Ectodermal cell (in vitro differentiated cells): Measurements from ENCODE around the gene FAM107A. TPM values are rescaled to one million over a fixed set of nuclear protein-coding genes. Genes with fewer than 3 reads are reported as not detected.

Experiments used
- H3K27ac ChIP-seq: 2 replicates; pipeline ENCODE4 v1.7.0; 2013; ENCODE audit warnings: mild to moderate bottlenecking, low read depth, low read length; ENCODE audit not compliant: insufficient read depth, poor library complexity, severe bottlenecking
- H3K27me3 ChIP-seq: 2 replicates; pipeline ENCODE4 v1.7.0; 2013; ENCODE audit warnings: mild to moderate bottlenecking, low read length; ENCODE audit not compliant: insufficient read depth, control insufficient read depth, poor library complexity, severe bottlenecking
- H3K36me3 ChIP-seq: one replicate; pipeline ENCODE4 v1.7.0; 2013; ENCODE audit warnings: low read length; ENCODE audit not compliant: control insufficient read depth, insufficient read depth
- H3K4me1 ChIP-seq: one replicate; pipeline ENCODE4 v1.7.0; 2013; ENCODE audit warnings: low read length; ENCODE audit not compliant: control insufficient read depth, insufficient read depth
- H3K4me3 ChIP-seq: 2 replicates; pipeline ENCODE4 v1.7.0; 2013; ENCODE audit warnings: low read depth, low read length, control low read depth; ENCODE audit not compliant: insufficient read depth
- H3K9me3 ChIP-seq: 2 replicates; pipeline ENCODE4 v1.7.0; 2013; ENCODE audit warnings: mild to moderate bottlenecking, low read length, moderate library complexity; ENCODE audit not compliant: control insufficient read depth
- WGBS, 2 experiments: methylation state at CpG; one replicate each; pipeline ENCODE4 v1.1.7; 2013; ENCODE audit warnings: missing lambda C conversion rate in 2 of 2; 5-methylcytosine and 5-hydroxymethylcytosine counted together
- polyA plus RNA-seq, 4 experiments: library from polyadenylated mRNA; stranded (reverse); fragments of 50-300 nt; gene quantifications; one replicate each; pipeline ENCODE4 v1.2.3, GENCODE V29; 2013

Gene FAM107A, protein sequence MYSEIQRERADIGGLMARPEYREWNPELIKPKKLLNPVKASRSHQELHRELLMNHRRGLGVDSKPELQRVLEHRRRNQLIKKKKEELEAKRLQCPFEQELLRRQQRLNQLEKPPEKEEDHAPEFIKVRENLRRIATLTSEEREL
- polyA plus RNA-seq (2013, experiment 1 of 4) = 2.3 TPM
- polyA plus RNA-seq (2013, experiment 2 of 4) = 2.2 TPM
- polyA plus RNA-seq (2013, experiment 3 of 4) = 2.2 TPM
- 3.1 TPM for polyA plus RNA-seq (2013, experiment 4 of 4)

DNA sequence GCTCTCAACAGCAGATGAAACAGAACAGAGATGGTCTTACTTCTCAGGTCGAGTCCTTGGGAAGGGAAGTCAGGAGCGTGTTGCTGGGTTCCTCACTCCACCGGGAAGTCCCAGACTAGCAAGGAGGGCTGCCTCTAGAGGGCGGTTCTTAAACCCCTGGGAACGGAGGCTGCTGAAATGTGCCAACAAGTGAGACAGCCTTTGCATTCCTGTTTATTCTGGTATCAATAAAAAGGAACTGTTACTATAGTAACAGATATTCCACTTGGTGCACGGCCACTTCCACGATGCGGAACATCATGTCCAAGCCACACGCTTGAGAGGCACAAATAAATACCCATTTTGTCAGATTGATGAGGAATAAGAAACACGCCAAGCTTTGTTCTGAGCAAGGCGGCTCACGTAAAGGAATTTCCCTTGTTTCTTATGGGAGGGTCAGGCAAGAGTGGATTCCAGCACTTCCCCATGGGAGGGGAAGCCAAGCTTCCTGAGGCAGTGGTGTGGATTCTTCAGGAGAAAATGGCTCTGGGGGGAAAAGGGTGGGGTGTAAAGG, at the start of gene FAM107A:
Gene FAM107A, minus strand, starts transcription at position 123 of the 553 bp plus-strand sequence. CDS start 7,531 bp downstream, outside the sequence.
- Histone ChIP-seq H3K4me3 (no peak within 1 kb of the TSS), H3K27ac (no peak within 1 kb of the TSS), H3K27me3 (peaks cover 6% of the 10 kb centered on the region), H3K36me3 (no peaks in the 10 kb centered on the region), H3K9me3 (no peaks in the 10 kb centered on the region), H3K4me1 (peaks cover 62% of the 10 kb centered on the region)
- 61 to 63% methylated on average over 12 of the region's 12 CpGs for WGBS, 2 experiments

DNA sequence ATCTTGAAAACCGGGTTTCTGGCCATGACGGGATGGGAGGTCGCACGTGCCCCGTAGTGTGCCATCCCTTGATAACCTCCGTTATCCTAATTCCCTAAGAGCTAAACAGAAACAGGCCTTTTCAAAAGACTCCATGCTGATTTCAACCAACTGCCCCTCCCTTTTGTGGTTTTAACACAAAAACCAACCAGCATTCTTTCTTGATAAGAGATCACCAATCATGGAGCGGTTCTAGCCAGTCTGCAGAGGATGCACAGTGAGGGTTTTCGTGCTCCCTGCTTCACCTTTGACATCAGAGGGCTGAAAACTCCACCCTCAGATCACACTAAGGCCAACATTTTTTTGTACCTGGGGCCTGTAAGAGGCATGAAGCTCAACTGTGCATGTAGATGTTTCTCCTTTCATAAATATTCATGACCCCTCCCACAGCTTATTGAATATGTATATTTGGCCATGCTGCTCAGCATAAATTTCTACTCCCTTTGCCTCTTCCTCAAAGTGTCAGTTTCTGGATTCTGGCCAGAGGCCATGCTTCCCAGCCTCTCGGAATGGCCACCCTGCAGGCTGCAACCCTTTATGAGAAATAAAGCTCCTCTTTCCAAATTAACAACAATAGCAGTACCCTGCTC, 48.1 kb upstream of the FAM107A start:
- no peaks in the 10 kb centered on the region for H3K9me3 ChIP-seq
- no peaks in the 10 kb centered on the region for H3K27me3 ChIP-seq
- no peak overlapping the region for H3K4me3 ChIP-seq
- H3K36me3 ChIP-seq = no peaks in the 10 kb centered on the region
- H3K27ac ChIP-seq = no peak overlapping the region
- peaks cover 19% of the 10 kb centered on the region for H3K4me1 ChIP-seq
- 87 to 90% methylated on average over 9 of the region's 9 CpGs for WGBS, 2 experiments

DNA sequence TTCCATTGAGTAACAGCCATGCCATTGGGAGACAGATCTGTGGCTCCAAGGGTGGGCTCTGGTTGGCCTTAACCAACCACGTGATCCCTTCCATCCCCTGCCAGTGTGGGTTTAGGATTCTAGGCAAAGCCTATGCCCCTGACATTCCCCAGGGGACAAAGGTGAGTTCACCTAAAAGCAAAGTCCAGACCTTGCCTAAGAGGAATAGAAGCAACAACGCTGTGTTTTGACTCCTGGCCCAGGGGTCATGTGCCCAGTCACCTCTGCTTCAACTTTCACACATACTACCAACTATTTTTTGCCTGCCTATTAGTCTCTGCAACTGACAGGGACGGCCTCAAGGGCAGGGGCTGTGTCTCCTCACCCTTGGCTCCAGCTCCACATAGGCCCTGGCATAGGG, 47.4 kb upstream of the FAM107A start:
- Histone ChIP-seq H3K9me3 (no peaks in the 10 kb centered on the region), H3K4me3 (no peak overlapping the region), H3K4me1 (peaks cover 19% of the 10 kb centered on the region), H3K27ac (no peak overlapping the region), H3K36me3 (no peaks in the 10 kb centered on the region), H3K27me3 (no peaks in the 10 kb centered on the region)
- 79% methylated on average over 3 of the region's 3 CpGs for WGBS, 2 experiments

DNA sequence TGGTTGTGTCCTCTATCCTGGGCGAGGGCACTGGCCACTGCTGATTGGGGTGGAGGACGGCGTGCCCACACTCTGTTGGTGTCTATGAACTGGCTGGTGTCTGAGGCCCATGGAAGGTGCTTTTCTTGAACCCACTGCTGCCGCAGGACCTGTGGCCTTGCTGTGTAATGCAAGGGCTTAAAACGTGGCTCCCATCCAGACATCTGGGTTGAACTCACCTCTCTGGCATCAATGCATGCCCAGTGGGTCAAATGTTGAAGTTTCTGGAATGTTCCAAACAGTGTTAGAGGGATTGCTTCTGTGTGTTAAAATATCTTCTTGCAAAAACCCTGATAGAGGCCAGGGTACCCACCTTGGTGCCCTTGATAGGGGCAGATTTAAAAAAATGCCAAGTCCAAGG, 46.8 kb upstream of the FAM107A start:
- no peaks in the 10 kb centered on the region for H3K9me3 ChIP-seq
- H3K27ac ChIP-seq = no peak overlapping the region
- H3K36me3 ChIP-seq = no peaks in the 10 kb centered on the region
- WGBS, 2 experiments = 88% methylated on average over 5 of the region's 5 CpGs
- no peak overlapping the region for H3K4me3 ChIP-seq
- H3K4me1 ChIP-seq = peaks cover 19% of the 10 kb centered on the region
- no peaks in the 10 kb centered on the region for H3K27me3 ChIP-seq

DNA sequence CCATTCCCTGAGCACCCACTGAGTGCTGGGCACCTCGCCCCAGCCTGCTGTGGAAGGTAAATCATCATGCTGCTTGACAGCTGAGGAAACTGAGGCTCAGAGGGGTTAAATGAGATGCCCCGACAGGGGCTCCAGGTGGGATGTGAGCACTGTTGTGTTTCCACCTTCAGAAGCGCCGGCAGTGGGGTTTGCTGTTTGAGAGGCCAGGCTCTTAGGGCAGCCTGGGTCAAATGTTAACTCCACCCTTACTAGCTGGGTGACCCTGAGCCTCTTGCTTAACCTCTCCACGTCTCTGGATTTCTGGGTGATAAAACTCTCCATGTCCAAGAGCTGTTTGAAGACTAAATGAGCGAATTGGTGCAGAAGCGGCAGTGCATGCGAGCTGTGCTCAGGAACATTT, 46.3 kb upstream of the FAM107A start:
- Histone ChIP-seq H3K27ac (no peak overlapping the region), H3K4me3 (no peak overlapping the region), H3K4me1 (peaks cover 19% of the 10 kb centered on the region), H3K27me3 (no peaks in the 10 kb centered on the region), H3K36me3 (no peaks in the 10 kb centered on the region), H3K9me3 (no peaks in the 10 kb centered on the region)
- 73 to 77% methylated on average over 8 of the region's 8 CpGs for WGBS, 2 experiments

DNA sequence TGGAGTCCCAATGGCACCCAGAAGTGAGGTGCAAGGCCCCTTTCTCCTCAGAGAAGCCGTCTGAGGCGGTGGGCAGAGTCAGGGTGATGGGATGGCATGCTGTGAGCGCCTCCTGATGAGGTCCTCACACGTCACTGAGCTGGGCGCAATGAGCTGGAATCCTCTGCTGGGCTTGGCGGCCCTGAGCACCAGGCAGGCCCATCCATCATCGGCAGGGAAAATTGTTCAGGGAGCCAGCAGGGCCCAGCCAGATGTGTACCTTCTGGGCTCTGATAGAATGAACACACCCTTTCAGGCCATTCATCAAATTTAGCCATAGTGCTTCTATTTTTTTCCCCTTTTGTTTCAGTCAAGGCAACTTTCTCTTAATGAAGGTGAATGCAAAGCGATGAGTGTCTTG, 45.7 kb upstream of the FAM107A start:
- WGBS, 2 experiments = 84 to 90% methylated on average over 8 of the region's 8 CpGs
- Histone ChIP-seq H3K27me3 (no peaks in the 10 kb centered on the region), H3K9me3 (no peaks in the 10 kb centered on the region), H3K27ac (no peak overlapping the region), H3K4me1 (peaks cover 19% of the 10 kb centered on the region), H3K36me3 (no peaks in the 10 kb centered on the region), H3K4me3 (no peak overlapping the region)

DNA sequence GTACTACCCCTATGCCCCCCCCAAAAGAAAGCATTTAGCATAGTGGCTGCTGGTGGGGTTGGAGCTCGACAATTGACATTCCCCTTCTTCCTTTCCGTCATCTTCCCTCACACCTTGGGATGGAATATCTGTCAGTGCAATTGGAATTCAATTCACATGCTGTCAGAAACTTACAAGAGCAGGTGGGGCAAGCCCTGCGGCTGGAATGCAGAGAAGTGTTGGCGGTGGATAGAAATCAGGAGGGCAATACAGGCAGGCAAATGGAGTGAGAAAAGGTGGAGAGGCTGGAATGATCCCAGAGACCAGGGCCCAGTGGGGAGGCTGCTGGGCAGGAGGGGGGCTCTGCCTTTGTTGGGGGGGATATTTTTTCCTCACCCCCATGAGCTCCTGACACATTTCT, 45.2 kb upstream of the FAM107A start:
- Histone ChIP-seq H3K27me3 (no peaks in the 10 kb centered on the region), H3K4me1 (peaks cover 23% of the 10 kb centered on the region), H3K9me3 (no peaks in the 10 kb centered on the region), H3K36me3 (no peaks in the 10 kb centered on the region), H3K27ac (no peak overlapping the region), H3K4me3 (no peak overlapping the region)
- 87 to 90% methylated on average over 4 of the region's 4 CpGs for WGBS, 2 experiments

DNA sequence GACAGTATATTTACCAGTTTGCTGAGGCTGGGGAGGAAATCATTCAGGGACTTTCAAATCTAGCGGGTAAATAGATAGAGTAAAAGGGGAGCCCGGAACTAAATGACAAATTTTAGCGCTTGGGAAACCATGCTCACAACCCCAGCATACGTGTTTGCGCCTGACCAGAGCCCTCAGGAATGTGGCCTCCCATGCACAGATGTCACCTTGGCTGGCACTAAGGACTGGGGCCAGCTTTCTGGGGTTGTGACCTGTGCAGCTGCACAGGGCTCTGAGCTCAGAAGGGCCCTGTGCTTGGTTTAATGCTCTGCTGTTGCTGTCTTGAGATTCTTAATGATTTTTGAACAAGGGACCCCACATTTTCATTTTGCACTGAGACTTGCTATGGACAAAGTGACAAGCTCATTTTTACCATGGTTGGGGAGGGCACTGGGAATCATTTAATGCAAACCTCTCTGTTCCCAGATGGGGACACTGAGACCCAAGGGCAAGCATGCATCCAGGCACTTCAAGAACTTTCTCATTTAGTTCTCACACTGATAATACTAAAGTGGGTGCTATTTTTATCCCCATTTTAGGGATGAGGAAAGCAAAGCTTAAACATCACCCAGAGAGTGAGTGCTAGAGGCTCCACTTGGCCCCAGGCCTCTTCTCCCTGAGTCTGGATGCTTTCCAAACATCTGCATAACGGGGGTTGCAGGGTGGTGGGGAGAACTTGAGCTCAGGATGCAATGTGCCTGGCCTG, 44.1 kb upstream of the FAM107A start:
- Histone ChIP-seq H3K27me3 (no peaks in the 10 kb centered on the region), H3K4me1 (peaks cover 24% of the 10 kb centered on the region), H3K9me3 (no peaks in the 10 kb centered on the region), H3K4me3 (no peak overlapping the region), H3K36me3 (no peaks in the 10 kb centered on the region), H3K27ac (peak overlapping the region; percentile 23)
- 89 to 94% methylated on average over 6 of the region's 6 CpGs for WGBS, 2 experiments

DNA sequence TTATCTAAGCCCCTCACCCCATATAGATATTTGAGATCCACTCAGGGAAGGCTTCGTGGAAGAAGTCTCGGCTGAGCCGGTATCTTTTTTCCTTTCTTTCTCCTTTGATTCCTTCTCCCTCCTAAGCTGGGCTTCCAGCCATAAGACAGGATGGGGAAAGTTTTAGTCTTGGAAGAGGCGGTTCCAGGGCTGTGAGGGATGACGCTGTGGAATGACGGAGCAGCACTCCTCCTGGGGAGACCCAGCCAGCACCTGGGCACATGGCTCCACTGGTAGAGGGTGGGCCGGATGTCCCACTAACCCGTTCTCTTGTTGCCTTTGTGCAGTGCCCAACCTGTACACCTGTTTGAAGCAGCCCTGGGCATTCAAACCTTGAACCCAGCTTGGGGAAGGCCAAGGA, 43.2 kb upstream of the FAM107A start:
- H3K36me3 ChIP-seq = no peaks in the 10 kb centered on the region
- H3K27ac ChIP-seq = no peak overlapping the region
- H3K4me3 ChIP-seq = no peak overlapping the region
- H3K27me3 ChIP-seq = no peaks in the 10 kb centered on the region
- no peaks in the 10 kb centered on the region for H3K9me3 ChIP-seq
- WGBS, 2 experiments = 92 to 96% methylated on average over 7 to 8 of the region's 8 CpGs
- peaks cover 16% of the 10 kb centered on the region for H3K4me1 ChIP-seq

DNA sequence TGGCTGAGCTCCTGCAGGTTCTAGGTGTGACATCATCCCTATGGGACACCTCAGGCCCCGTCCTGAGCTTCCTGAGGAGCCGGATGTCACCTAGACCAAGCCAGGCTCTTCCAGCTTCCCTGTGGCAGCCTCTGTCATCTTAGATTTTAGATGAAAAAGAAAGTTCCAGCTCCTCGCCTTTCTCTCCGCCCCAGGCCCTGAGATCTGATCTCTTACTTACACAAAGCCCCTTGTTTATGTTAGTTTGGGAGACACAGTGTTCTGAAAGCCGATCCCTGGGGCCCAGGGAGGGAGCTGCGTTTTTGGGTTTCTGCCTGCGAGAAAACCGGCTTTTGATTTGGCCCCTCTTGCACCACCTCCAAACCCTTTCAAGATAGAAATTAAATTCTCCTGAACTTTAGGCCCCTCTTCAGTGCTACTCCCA, 40.2 kb upstream of the FAM107A start:
- Histone ChIP-seq H3K27ac (no peak overlapping the region), H3K4me1 (peaks cover 12% of the 10 kb centered on the region), H3K4me3 (no peak overlapping the region), H3K9me3 (no peaks in the 10 kb centered on the region), H3K36me3 (no peaks in the 10 kb centered on the region), H3K27me3 (no peaks in the 10 kb centered on the region)
- WGBS, 2 experiments = 36 to 41% methylated on average over 7 to 8 of the region's 8 CpGs
